ENCODE measurements around the gene SST. TPM values are rescaled to one million over a fixed set of nuclear protein-coding genes. Genes with fewer than 3 reads are reported as not detected.

The SST gene
- not detected in 2 replicates for total RNA-seq

DNA sequence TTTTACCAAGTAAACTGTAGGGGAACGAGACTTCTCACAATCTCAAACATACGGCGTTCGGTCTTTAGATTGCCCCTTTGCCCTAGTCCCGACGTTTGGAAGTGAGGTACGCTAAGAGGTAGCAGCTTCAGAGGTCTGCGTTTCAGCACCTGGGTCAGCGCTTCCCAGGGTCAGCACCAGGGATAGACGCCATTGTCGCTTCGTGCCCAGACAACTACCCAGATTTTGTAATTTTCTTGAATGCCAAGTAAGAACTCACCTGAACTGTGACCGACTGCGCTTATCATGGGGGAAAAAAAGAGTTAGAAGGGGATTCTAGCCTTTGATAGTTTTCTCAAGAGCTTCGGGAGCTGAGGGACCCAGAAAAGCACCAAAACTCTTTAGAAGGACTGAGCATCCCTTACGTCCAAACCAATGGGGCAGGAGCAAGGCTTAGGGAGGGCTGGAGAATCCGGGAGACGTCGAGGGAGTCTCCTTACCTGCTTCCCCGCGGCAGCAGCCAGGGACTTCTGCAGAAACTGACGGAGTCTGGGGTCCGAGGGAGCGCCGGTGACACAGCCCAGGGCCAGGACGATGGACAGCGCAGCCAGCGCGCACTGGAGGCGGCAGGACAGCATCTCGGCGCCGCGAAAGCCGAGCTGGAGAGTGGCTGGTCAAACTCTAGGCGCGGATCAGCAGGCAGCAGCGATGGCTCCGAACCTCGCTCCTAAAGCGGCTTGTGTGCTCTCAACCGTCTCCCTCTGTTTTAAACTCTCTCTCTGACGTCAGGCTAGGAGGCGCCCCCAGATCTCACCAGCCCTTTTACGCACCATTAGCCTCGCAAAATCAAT is at the start of gene SST:
SST (minus strand) TSS at position 720 of the 830 bp plus-strand sequence; CDS start at position 617, 103 bp downstream.

DNA sequence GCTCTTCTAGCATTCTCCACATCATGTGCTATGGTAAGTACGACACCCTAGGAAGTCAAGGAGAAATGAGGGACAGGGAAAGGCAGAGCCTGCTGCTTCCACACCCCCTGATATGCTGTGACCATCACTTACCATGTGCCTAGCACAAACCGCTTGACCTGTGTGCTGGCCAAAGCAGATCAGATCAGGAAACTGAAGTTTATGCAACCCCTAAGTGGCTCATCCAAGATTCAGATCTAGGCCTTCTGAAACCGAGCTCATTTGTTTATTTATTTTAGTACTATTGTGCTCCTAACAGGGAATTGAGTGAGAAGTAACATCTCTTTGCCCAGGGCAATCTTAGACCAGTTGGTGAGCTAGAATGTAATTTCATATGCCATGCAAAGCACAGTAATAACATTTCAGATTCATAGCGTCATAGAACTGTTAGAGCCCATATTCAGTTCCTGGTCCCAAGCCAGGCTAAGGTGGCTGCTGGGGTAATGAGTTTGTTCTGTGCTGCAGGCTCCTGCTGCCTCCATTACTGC is 32.4 kb upstream of the SST start, which contains the start of gene RTP2:
RTP2 (minus strand) TSS at position 51 of the 527 bp plus-strand sequence. CDS start 429 bp downstream, outside the sequence.

Other genes with a start within 250 kb of the SST start
- not detected in 2 replicates for gene RTP2, start 32.2 kb upstream of the SST start, total RNA-seq
- 2.1 and 2.3 TPM in 2 replicates for gene BCL6, start 75.1 kb upstream of the SST start, total RNA-seq

Measured in bladder microvascular endothelial cell (primary cell).